PC-3 (cell line): ENCODE measurements around the gene HPSE.

Experiments used
- CTCF ChIP-seq: fragments of 300-600 bp; sonication (generic); conservative IDR thresholded peaks from 2 replicates; pipeline ENCODE4 v1.5.1; 2017; ENCODE audit warnings: antibody characterized with exemption, low read depth, mild to moderate bottlenecking, low read length
- EZH2 ChIP-seq: fragments of 300-600 bp; sonication (generic); IDR thresholded peaks from one replicate; pipeline ENCODE4 v1.6.1; 2017; ENCODE audit warnings: antibody characterized with exemption, mild to moderate bottlenecking, low read length; ENCODE audit not compliant: unreplicated experiment
- EZH2phosphoT487 ChIP-seq: fragments of 300-600 bp; sonication (generic); IDR thresholded peaks from 2 replicates; pipeline ENCODE4 v1.6.1; 2018; ENCODE audit warnings: mild to moderate bottlenecking, antibody characterized with exemption, low read length, borderline replicate concordance

- no peak for TF ChIP-seq CTCF
- no peak for TF ChIP-seq EZH2phosphoT487
- TF ChIP-seq EZH2, result no peak
Observed at GRCh38 chr4:83307920-83308319, 26.7 kb downstream of the HPSE start.
